Smooth muscle cell of the brain vasculature (primary cell): ENCODE results near the gene CCNF.

ENCODE experiments used
- DNase-seq: peaks from one replicate; pipeline ENCODE4 v3.0.0-alpha.2; 2012; ENCODE audit warnings: low read depth, low spot score

Gene CCNF

GRCh38 chr16:2485811-2486507, 56.7 kb downstream of the CCNF start:
- DNase-seq: no peak

DNA sequence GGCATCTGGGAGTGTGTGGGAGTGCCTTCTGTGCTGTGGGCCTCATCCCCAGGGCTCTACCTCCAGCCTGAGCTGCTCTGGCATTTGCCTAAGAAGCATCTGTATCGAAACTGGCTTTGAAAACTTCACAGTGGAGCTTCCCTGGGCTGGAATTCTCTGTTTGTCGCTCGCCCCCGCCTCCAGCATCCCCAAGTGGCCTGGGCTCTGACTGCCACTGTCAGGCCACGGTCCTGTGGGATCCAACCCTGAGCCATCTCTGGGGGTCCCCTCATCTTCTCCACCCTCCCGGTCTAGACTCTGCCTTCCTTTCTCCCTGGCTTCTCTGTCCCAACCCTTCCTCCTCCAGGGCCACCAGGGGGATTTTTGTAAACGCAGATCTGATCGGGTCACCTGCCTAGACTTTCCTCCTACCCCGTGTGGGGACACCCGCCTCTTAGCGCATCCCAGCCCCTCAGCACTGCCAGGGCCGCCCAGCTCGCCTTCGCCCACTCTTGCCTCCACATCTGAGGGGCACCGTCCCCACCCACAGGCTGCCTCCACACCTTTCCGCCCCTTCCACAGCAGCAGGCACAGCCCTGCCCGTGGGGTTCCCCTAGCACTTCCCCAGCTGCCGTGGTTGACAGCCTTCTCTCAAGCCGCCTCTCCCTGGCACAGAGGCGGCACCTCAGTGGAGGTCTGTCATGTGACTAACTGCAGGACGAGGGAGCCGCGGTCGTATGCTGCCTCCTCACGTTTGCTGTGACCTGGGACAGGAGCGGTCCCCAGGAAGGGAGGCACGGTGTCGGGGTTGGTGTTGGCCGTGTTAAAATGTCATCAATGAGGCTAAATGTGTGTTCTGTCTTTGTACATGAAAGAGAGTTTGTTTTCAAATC, 57.6 kb downstream of the CCNF start:
- DNase-seq: no peak

GRCh38 chr16:2487517-2487842, 58.2 kb downstream of the CCNF start:
- DNase-seq: no peak

- no peak for DNase-seq
Measured at GRCh38 chr16:2487903-2488531, 58.8 kb downstream of the CCNF start.

DNA sequence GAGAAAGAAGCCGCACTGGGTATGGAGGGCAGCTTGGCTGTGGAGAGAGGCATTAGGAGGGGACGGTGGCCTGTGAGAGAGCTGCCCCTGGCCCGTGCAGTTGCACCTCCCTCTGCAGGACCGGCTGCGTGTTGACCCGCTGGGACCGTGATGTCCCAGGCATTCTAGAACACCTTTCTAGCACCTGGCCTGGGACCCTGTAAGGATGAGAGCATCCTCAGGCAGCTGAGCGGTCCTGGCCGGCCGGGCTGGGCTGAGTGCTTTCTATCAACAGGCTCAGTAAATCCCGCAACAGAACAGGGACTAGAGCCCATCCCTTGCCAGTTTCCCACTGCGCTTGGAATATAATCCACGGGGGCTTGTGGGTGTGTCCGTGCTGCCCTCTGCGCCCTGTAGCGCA, 60.3 kb downstream of the CCNF start:
- DNase-seq: no peak

DNA sequence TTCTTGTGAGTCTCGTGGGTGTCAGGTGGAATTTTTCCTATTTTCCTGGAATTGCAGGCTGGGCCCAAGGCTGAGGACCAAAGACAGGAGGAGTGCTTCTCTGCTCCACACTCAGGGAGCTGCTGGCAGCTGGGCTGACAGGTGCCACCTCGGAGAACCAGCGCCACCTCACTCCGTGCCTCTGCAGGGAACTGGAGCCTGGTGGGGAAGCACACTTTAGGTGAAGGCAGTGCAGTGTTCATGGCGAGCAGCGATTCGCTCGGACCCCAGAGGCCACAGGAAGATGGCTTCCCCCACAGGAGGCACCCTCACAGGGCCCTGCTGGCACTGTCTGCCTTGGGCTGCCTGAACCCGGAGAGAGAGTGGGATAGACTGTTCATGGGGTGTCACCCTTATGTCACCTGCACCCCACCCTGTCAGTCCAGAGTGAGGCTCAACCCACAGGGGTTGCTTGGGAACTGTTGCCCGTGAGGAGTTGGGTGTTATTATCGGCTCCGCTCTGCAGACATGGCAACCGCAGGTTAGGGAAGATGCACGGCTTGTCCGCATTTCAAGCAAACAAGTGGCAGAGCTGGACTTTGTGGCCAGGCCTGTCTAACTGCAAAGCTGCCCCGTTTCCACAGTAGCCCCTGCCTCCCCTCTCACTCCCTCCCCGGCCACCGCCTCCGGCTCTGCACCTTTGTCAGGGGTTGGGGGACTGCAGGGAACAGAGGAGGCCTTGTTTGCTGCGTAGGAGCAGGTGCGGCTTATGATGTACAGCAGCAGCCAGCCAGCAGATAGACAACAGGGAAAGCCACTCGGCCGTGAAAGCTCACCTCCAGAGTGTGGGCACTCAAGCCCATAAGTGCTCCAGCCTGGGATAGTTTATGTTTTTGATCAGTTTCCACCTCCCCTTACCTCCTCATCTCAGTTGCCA, 61.2 kb downstream of the CCNF start:
- no peak for DNase-seq

GRCh38 chr16:2492292-2492691, 63.0 kb downstream of the CCNF start:
- no peak for DNase-seq

- DNase-seq: no peak
Measured at GRCh38 chr16:2493605-2494004, 64.4 kb downstream of the CCNF start.

DNA sequence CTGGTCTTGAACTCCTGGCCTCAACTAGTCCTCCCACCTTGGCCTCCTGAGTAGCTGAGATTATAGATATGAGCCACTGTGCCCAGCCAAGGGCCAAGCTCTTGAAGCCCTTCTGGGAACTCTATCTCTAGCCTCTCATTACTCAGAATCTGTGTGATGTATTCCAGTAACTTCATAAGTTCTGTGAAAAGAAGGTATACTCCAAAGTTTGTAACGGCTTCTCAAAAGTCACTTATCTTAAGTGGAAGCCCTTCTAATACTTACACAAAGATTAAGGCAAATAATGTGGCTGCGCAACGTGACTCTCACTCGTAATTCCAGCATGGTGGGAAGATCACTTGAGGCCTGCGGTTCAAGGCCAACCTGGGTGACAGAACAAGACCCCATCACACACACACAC, 65.4 kb downstream of the CCNF start:
- DNase-seq: no peak

GRCh38 chr16:2495041-2495440, 65.8 kb downstream of the CCNF start:
- DNase-seq: no peak

GRCh38 chr16:2496223-2497115, 67.2 kb downstream of the CCNF start:
- no peak for DNase-seq

DNA sequence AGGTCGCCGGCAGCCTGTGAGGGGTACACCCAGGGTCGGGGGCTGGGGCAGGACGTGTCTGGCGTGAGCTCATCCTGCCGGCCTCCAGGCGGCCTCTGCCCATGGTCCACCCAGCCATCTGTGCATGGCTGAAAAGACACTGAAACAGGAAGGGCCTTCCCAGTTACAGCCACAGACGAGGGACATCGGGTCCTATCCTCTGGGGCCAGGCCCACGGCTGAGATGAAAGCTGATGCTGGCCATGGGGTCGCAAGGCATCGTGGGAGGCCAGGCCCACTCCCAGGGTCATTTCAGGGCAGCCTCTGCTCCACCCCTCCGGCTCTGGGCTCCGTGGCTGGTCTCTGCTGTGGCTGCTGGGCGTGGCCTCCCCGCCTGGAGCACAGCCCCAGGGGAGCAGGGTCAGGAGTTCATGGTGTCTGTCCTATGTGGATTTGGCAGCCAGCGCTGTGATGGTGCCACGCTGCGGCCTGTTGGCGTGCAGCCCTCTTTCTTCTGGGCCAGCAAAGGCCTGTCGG, 67.9 kb downstream of the CCNF start:
- no peak for DNase-seq

- no peak for DNase-seq
Measured at GRCh38 chr16:2497695-2498484, 68.6 kb downstream of the CCNF start.

GRCh38 chr16:2498531-2499253, 69.4 kb downstream of the CCNF start:
- DNase-seq: no peak

DNA sequence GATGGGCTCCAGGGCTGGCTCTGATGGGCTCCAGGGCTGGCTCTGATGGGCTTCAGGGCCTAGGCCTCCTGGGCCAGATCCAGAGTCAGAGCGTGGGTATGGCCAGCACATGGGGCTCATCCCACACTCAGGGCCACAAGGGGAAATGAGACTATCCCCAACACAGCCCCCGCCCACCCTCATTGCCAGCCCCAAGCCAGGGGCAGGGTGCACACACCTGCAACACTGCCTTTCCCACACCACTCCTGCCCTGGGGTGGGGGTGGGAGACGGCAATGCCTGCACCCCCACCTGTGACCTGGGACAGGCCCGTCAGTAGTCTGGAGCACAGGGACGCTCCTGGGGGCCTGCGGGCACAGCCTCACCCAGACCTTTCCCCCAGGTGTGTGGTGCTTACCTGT, 70.2 kb downstream of the CCNF start:
- no peak for DNase-seq

- DNase-seq: no peak
Measured at GRCh38 chr16:2499890-2500429, 70.7 kb downstream of the CCNF start.

GRCh38 chr16:2500430-2500917, 71.2 kb downstream of the CCNF start:
- no peak for DNase-seq

DNA sequence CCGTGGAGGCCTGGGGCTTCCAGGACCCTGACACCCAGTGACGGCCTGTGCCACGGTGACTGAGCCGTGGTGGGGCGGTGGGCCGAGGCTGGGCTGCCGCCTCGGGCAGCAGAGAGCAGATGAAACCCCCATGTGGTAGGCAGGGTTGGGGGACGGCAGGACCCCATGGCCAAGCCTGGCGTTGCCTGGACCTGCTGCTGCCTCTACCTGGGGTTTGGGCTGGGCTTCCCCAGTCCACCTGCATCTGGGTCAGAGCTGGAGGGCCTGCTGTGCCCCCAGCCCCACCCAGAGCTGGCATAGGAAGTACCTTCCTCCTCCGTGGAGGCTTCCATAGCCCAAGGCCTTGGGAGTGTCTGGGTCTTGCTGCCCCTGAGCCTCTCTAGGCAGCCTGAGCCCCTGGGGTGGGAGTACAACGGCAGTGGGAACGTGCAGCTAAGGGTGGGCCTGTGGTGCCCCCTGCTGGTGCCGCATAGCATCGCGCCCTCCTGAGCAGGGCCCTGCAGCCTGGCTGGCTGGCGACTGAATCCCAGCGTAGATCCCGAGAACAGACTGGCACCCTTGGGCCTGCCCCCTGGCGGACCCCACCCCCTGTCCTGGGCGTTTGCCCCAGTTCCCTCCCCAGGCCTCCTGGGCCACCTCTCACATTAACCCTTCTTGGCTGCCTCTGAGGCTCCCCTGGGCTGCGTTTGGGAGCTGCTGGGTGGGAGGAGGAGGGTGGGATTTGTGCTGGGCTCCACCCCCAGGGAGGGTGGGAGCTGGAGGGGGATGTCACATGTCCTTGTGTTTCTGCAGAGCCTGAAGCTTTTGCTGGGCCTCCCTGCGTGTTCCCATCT, 71.9 kb downstream of the CCNF start:
- DNase-seq: peak; percentile 62
